HG03575 (cell line): Measurements from ENCODE around the gene MRPL9.
A peak's percentile ranks its signal among the peaks of the same experiment; 100 is the strongest.
"Not testable (repeated sequence)": the region's sequence is repeated elsewhere in the genome, so short reads cannot be mapped to it uniquely, and the experiment has no call there.

Experiments used
- ATAC-seq: cut with Tn5 transposase; IDR thresholded peaks from one replicate; pipeline ENCODE4 v1.9.1; 2021; ENCODE audit not compliant: unreplicated experiment, insufficient number of reproducible peaks, low FRiP score; ENCODE audit errors: extremely low read depth

MRPL9 gene

GRCh38 chr1:151790071-151790939, 27.0 kb upstream of the MRPL9 start, which contains the start of gene TDRKH:
TSS of gene TDRKH (minus strand) at chr1:151790500. CDS start at chr1:151783022, 7,478 bp downstream.
- peak; percentile 80 for ATAC-seq

- ATAC-seq = no peak
Observed at GRCh38 chr1:151787689-151788088, 24.4 kb upstream of the MRPL9 start.

- no peak for ATAC-seq
Observed at GRCh38 chr1:151783796-151784195, 20.5 kb upstream of the MRPL9 start.

GRCh38 chr1:151782741-151783140, 19.4 kb upstream of the MRPL9 start:
- ATAC-seq = no peak

GRCh38 chr1:151782026-151782425, 18.7 kb upstream of the MRPL9 start:
- ATAC-seq = not testable (repeated sequence)

- ATAC-seq = not testable (repeated sequence)
Observed at GRCh38 chr1:151780736-151781135, 17.4 kb upstream of the MRPL9 start.

GRCh38 chr1:151779852-151780251, 16.6 kb upstream of the MRPL9 start:
- no peak for ATAC-seq

- no peak for ATAC-seq
Observed at GRCh38 chr1:151777317-151777716, 14.0 kb upstream of the MRPL9 start.

- ATAC-seq = no peak
Observed at GRCh38 chr1:151776665-151777062, 13.4 kb upstream of the MRPL9 start.

GRCh38 chr1:151775894-151776664, 12.8 kb upstream of the MRPL9 start:
- ATAC-seq = no peak

GRCh38 chr1:151774256-151774922, 11.1 kb upstream of the MRPL9 start:
- no peak for ATAC-seq

GRCh38 chr1:151773702-151774101, 10.4 kb upstream of the MRPL9 start:
- no peak for ATAC-seq

GRCh38 chr1:151769270-151769669, 6.0 kb upstream of the MRPL9 start:
- ATAC-seq = not testable (repeated sequence)

GRCh38 chr1:151768351-151769066, 5.2 kb upstream of the MRPL9 start:
- ATAC-seq = not testable (repeated sequence)

- no peak for ATAC-seq
Observed at GRCh38 chr1:151763990-151764389, 694 bp upstream of the MRPL9 start.

GRCh38 chr1:151760597-151761385, 2.5 kb downstream of the MRPL9 start:
- ATAC-seq = no peak

- ATAC-seq = no peak
Observed at GRCh38 chr1:151759241-151759640, 4.1 kb downstream of the MRPL9 start.

- no peak for ATAC-seq
Observed at GRCh38 chr1:151756291-151756690, 7.0 kb downstream of the MRPL9 start.
